HUDEP-2 (cell line): ENCODE measurements around the gene LUZP1.
A peak's percentile ranks its signal among the peaks of the same experiment; 100 is the strongest.

ENCODE experiments used
- DNase-seq, 76 experiments: peaks; one replicate each; lab custom pipeline; 2025; ENCODE audit not compliant: unreplicated experiment in 76 of 76; lab: John Stamatoyannopoulos, UW

The LUZP1 gene

DNA sequence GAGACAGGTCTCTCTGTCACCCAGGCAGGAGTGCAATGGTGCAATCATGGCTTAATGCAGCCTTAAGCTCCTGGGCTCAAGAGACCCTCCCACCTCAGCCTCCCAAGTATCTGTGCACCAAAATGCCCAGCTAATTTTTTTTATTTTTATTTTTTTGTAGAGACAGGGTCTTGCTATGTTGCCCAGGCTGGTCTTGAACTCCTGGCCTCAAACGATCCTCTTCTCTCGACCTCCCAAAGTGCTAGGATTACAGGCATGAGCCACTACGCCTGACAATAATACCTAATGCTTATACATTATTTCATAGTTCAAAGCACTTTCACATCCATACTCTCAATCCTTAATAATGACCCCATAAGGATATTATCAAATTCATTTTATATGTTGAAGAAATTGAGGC, 48.3 kb downstream of the LUZP1 start:
- no peak for DNase-seq

DNA sequence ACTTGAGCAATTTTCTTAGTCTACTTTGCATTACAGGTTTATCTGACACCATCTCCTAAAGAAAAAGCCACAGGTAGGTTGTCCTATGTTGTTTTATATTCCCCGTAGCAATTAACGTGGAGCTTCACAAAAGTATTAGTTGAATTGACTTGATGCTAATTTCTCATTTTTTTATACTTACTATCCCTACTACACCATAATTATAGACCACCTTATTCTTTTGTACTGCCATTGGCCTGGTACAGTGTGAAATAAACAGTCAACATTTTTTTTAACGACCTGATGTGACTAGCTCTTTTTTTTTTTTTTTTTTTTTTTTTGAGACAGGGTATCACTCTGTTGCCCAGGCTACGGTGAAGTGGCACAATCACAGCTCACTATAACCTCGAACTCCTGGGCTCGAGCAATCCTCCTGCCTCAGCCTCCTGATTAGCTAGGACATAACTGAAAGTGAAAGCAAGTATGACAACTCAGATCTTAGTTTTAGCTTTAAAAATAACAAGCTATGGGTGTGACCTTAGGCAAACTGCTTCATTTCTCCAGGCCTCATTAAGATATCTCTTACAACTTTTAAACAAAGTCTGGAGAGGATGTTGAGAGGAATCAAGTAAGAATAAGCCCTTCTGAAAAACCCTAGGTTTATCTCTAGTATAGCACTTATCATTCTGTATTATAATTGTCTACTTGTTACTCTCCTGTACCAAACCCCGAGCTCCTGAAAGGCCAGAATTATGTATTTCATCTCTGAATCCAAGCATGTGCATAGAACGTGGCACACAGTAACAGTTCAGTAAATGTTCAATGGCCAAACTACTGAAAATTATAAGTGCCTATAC, 49.5 kb downstream of the LUZP1 start:
- no peak for DNase-seq

DNA sequence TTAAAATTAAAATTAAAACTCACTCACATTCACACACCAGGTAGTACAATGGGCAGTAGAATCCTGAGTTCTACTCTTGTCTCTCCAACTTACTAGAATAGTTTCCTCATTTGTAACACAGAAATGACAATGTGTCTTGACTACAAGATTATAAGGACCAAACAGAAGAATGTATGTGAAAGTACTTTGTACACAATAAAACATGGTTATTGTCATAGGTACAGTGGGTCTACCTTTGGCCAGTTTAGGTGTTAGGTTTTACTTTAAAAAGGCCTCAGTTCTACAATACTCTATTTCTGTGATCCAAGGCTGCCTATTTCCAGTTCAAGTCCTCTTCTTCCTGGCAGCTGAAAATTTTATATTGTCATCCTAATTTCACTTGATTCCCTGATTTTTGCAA, 50.2 kb downstream of the LUZP1 start:
- DNase-seq, result no peak

DNA sequence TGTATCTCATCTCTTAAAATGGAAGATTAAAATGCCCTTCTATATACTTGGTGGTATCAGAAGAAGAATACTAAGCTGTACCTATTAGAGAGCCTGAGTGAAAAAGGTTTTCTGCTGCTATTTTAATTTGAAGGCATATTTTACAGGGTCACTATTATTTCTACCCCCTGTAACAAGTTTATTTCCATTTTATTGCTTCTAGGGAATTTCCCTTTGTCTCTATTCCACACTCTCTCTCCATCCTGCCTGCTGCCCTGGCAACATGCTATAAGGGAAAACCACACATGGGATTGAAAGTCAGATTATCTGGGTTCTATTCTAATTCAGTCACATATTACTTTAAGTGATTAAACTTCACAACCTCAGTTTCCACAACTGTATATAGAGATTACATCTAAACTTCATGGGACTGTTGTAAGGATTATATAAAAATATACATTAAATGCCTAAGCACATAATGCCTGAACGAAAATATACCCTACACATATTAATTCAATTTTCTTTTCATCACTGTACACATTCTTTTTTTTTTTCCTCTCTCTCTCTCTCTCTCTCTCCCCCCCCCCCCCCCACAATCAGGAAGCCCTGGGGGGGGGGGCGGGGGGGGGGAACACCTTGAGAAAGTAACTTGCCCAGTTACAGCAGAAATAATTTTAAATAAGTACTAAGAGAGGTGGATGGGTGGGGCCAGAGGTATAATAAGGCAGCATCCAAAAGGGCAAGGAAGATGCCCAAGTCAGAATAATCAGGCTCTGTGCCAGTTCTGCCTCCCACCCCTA, 51.5 kb downstream of the LUZP1 start:
- no peak for DNase-seq

DNA sequence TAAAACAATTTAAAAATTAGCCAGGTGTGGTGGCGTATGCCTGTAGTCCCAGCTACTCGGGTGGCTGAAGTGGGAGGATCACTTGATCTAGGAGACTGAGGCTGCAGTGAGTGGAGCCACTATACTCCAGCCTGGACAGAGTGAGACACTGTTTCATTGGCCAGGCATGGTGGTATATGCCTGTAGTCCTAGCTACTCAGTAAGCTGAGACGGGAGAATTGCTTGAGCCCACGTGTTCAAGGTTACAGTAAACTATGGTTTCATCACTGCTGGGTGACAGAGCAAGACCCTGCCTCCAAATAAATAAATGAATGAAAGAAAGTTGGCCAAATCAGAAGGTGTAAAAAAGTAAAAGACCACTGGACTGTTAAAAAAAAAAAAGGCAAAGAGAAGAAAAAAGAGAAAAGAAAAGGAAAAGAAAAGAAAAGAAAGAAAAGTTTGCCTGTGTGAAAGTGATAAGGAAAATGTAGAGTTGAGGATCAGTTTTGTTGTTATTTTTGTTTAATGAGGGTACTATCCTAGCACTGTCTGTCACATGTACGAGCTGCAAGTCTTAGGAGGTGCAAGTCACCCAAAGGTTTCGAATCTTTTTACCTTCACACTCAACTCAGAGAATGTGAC, 52.3 kb downstream of the LUZP1 start:
- DNase-seq, result no peak

DNA sequence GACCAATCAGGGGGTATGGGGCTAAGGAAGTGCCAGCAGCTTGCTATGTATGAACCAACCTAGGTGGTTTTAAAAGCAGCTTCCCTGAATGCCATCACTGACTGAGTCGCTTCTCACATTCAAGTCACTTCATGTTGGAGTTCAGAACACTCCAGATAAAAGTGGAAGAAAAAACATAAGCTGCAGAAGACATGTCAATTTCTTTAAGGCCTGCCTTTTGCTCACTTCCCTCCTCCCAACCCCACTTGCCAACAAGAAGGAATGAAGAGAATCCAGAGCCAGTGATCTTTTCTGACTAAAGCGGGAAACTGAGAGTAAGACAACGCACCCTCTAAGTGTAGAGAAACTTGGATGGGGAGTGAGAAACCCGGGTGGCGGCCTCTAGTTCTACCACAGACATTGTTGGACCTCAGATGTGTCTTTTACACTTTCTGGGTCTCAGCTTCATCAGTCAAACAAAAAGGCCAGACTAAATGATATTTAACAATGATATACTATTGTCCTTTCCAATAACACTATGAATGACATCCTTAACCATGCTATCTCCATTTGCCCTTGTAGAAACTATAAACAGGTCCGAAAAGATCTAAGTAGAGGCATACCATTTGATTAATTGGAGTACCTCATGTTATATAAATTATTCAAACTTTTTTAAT, 54.1 kb downstream of the LUZP1 start:
- DNase-seq, result no peak

DNA sequence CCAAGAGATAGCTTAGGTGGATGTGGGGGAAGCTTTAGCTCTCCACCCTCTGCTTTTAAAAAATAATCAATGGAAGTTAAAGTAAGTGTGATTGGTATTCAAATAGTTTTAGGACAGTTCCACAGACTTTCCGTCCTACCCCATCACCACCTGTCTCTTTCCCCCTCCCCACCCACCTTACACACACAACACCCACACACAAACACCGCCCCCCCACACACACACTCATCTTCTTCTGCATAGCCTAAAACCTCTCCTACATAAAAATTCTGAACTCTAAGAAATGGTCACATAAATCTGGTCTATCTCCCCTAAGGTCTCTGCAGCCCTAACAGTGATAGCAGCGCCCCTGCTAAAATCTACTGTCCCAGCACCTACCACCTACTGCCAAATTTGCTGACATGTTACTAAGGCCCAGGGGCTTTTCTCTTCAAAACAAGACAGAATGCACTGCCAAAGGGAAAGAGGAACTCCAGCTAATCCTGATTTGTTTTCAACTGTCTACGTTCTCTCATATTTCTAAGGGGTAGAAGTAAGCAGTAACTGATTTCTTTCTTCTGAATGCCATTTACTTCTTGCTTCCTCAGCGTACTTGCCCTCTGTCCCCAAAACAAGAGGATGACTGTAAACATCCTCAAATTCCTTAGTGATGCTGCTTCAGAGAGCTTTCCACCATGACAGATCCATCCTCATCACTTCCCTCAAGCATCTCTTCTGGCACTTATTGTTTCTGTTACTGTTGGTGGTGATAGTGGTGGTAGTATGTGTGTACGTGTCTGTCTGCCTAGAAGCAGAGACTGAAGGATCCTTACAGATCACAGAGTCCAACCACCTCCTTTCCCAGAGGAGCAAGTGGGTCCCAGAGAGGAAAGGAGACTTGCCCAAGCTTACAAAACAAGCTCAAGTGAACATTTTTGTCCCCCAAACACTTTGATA, 56.8 kb downstream of the LUZP1 start:
- no peak for DNase-seq

DNA sequence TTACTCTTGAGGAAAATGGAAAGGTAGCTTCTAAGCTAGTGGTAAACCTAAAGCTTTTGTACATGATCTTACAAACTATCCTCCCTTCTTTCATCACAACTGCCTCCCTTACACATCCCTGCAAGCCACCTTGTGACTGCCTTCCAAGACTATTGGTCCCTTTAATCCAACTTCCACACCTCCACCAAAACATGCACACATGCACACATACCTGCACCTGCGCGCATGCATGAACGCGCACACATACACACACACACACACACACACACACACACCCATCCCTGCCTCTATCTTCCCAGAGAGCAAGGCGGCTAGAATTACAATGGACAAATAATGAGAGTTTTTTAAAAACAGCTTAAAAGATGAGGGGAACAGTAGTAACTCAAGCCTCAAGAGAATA, 58.3 kb downstream of the LUZP1 start:
- no peak for DNase-seq

DNA sequence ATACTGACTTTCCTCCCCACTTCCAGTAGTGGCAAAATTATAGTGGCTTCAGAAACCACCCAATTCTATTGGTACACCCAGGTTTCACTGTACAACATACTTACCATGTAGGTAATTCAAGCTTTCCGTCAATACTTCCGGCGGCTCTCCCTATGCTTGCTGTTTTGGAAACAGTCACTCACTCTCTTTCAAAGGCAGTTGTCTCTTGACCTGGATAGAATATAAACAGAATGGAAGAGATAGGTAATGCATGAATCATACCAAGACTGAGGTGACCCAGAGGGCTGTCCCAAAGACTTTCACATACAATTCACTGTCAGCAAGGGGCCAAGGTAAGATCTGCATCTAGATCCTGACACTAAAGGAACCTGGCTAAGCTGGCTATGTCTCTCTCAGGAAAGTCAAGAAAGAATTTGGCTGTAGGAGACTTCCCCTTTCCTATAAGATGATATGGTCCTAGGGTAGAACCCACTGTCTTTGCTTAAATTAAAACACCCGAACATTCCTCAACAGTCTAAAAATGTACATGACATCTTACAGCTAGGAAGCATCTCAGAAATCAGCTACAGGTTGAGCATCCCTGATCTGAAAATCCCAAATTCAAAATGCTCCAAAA, 59.6 kb downstream of the LUZP1 start:
- DNase-seq, result no peak

DNA sequence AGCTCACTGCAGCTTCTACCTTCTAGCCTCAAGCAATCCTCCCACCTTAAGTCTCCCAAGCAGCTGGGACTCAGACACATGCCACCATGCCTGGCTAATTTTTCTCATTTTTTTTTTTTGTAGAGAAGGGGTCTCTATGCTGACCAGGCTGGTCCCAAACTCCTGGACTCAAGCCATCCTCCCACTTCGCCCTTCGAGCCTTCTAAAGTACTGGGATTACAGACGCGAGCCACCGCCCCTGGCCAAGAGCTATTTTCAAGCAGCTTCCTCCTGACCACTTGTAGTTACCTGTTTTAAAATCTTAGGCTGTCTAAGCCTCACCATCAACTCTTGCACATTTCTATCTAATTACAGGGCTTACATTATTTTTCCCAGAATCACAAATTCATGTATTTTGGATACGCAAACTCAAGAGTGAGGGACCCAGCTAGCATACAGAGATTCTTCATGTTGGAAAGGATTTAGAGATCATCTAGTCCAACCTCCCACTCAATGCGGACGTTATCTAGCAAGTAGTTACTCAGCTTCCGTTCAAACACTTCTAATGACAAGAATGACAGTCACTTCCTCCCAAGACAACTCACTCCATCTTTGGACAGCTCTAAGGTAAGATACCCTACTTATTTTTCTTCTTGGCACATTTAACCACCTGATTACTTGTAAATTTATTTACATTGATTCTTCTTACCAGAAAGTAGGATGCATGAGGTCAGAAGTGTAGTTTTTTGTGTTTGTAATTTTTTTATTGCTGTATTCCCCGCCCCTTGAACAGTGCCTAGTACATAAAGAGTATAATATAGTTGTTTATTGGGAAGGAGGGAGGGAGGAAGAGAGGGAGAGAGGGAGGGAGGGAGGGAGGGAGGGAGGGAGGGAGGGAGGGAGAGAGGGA, 65.4 kb downstream of the LUZP1 start:
- DNase-seq, result peak in 13 of 76 experiments; percentile 2 to 43 (median 13)

DNA sequence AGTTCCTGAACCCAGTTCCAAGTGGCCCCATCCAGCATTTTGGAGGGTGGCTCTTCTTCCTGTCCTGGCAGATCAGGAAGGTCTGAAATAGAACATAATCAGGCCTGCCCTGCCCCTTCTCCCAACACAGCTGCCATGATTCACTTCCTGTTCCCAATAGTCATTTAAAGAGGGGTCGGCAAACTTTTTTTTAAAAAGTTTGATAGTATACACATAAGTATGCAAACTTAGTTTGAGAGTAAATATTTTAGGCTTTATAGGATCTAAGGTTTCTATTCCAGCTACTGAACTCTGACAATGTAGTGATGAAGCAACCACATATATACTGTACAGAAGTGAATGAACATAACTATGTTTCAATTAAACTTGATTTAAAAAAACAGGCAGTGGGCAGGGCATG, 66.4 kb downstream of the LUZP1 start:
- no peak for DNase-seq

DNA sequence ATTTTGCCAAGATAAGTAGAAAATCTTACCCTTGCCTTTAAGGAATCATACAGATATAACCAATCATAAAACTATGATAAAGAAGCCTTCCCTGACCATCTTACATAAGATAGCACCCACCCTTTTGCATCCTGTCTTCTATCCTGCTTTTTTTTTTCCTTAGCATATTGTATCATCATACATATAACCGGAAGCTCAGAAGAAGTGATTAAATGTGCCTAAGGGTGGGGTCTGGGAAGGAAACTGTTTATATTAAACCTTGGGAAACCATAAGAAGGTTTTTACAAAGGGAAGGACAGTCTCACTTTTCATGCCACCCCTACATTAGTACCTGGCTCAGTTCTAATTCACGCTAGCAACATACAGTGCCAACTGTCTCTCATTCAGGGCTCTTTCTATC, 66.8 kb downstream of the LUZP1 start:
- no peak for DNase-seq

DNA sequence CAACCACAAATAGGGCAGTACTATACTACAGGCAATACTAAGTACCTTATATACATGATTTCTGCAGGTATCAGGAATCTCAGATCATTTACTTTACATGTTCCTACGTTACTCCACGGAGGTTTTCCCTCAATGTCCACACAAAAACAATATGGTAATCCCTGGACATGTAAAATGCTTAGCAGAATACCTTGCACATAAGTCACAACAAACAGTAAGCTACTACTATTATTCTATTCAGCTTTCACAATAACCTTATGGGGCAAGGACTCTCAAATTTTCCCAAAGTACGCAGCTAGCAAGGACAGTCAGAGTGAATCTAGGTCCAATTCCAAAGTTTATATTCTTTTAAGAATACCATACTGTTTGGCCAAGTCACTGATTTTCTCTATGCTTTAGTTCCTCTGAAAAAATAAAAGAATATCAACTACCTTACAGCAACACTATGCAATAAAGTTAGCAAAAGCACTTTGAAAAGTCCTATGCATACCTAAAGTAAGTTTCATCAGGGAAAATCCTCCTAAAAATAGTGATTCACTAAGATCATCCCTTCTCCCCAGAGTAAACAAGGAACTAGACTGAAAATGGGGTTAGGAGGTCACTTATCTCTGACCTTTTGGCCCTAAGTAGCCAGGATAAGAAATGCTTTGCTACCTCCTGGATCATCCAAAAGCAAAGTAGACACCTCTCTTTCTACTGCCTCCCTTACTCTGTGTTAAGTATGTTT, 67.4 kb downstream of the LUZP1 start:
- no peak for DNase-seq

DNA sequence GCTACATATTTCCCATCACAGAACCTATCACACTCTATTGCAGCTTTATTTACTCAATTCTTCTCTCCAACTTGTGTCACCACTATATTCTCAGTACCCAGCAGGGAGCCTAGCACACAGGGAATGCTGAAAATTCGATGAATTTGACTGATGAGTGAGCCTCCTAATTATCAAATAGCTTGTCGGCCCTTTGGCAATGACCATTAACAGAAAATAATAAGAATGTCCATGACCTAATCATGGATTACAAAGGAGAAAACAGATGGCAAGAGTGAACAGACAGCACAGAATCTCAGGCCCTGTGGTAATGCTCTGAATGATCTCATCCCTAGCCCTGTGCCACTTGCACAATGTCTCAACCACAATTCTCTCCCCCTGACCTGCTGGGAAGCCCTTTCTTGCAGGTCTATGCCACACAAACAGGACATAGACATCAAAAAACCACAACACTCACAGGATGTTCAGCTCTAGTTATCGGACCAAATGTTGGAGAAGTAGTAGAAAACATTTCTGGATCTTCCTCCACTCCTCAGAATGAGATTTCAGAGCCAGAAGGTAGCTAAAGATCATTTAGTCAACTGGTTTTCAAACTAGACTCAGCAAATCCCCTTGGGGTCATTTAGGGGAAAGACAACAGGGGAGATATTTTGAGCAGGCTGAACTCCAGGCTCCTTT, 68.4 kb downstream of the LUZP1 start:
- DNase-seq, result no peak

DNA sequence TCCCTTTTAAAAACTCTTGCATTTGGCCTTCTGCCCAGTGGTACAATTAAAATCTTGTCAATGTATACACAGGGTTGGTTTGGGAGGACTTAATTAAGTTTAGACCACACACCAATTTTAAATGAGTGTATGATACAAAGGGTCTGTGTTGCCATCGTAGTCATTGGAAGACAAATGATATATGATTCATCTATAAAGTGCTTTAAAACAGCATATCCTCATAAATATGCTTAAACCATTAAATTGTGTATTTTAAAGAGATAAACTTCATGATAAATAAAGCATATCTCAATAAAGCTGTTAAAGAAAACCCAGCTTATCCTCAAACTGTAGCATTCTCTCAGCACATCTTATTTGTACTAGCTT, 69.5 kb downstream of the LUZP1 start:
- no peak for DNase-seq

DNA sequence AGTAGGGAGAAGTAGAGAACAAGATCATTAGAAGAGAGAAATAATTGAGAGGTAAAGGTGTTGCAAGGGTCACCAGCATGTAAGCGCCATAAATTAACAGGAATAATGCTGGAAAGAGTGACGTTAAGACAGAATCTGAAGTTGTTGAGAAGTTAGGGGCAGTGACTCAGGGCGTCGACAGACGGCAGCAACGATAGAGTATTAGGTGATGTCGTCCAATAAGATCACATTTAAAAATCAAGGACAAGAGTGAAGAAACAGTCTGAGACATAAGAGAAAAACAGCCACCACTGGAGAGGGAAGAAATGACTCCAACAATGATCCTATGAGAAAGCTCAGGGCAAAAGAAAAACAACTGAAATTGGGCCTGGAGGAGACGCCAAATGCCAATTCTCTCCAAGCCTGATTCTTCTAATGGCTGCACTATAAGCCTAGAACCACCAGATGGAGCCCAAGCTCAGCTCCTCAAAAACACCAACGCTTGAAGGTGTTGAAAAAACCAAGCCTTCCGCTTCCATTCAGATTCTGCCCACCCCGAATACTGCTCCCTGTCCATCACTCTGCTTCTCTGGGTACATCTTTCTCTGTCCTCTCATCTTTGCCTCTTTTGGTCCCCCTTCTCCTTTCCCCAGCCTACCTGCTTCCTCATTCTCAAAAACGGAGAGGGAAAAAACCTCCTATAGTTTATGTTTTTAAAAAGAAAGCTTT, 70.0 kb downstream of the LUZP1 start:
- peak in 47 of 76 experiments; percentile 3 to 69 (median 27) for DNase-seq

DNA sequence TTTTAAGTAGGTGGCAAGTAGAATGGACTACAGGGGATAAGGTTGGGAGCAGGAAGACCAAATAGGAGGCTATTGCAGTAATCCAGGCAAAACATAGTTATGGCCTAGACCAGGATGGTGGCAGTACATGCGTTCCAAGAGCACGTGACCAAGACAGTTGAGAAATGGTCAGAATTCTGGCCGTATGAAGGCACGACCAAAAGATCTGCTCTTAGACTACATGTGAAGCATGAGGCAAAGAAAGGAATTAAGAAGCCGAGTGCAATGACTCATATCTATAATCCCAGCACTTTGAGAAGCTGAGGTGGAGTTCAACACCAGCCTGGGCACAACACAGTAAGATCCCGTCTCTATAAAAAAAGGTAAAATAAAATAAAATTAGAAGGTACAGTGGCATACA, 71.3 kb downstream of the LUZP1 start:
- no peak for DNase-seq
